GM21786 (cell line): ENCODE measurements around the gene MEGF9.
"Not testable (repeated sequence)": the region's sequence is repeated elsewhere in the genome, so short reads cannot be mapped to it uniquely, and the experiment has no call there.

ENCODE experiments used
- ATAC-seq: cut with Tn5 transposase; IDR thresholded peaks from one replicate; pipeline ENCODE4 v1.9.1; 2021; ENCODE audit not compliant: unreplicated experiment

MEGF9 gene

DNA sequence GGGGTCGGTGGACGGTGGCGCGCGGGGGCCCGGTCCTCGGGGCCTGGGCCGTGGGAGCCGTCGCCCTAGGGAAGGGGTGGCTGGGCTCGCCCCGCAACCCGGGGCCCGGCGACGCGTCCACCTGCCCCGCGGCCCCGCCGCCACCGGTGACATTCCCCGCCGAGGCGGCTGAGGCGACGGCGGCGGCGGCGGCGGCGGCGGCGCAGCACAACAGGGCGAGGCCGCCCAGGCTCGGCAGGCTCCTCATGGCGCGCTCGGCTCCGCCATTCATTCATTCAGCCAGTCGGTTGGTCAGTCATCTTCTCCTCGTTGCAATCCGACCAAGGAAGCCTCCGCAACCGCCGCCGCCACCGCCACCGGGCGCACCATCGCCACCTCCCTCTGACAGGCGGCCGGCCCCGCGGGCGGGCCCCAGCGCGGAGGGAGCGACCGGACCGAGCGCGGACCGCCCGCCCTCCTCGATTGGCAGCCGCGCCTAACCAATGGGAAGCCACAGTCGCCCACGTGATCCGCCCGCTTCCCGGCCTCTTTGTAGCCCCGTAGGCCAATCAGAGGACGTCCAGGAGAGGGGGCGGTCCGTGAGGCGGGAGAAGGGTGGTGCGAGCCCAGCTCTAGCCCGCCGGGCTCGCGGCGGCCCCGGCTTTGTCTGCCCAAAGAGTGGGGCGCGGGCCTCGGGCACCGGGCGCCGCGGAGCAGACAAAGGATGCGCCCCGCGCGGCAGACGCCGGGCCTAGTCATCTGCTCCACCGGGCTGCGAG lies at the start of gene MEGF9:
TSS of gene MEGF9 (minus strand) at position 383 of the 758 bp plus-strand sequence. CDS start at position 271, 112 bp downstream.
- ATAC-seq = peak; percentile 93

DNA sequence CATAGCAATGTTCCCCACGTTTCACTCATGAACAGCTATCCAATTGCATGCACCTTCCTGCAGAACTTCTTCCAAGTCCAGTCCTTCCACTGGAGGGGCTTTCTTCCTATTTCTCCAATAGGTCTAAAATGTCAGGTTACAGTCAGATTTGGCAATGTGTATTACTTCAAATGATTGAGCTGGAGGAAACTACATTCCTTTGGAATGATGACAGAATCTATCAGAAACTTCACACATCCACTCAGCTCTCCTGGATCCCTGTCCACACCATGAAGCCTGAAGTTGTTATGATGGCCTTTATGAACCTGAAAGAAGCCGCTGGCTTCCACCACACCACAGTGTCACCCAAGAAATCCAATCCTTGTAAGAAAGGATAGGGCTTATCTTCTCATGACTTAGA lies 46.7 kb upstream of the MEGF9 start:
- ATAC-seq = no peak

DNA sequence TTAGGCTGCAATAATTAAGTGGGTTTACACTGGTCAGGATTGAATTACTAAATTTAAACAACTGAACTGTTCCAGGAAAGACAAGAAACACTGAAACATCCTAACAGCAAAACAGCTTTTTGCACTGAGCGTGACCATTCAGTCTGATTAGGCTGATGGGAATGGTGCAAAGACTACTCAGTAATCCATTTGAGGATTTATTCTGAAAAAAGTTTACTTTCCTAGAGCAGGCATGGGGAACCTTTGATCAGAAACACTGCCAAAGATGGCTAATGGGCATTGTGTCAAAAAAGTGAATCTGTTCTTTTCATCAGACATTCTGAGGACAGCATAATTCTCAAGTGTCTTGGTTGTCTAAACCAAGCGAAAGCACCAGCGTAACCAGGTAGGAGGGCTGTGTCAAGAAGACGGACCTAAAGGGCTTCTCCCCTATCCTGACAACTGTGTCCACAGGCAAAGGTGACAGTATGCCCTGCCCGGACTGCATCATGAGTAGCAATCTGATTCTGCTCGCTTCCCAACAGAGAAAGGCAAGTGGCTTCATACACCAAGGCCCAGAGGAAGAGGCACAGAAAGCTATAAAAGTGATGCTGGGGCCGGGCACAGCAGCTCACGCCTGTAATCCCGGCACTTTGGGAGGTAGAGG lies 45.6 kb upstream of the MEGF9 start:
- no peak for ATAC-seq

DNA sequence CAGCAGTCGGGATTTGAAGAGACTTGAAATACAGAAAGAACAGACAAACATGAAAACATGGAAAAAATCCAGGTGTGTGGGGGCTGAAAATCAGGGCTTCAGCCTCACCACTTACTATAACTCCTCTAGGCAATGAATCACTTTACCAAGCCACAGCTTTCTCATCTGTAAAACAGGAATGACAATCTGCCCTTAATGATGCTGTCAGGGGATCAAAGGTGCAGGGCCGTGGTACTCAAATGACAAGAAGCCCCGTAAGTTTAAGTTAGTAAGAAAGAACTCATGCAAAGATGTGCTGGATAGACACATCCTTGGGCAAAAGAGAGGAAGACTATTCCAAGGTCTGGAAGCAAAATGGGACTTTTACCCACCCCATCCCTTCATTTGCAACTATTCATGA lies 44.3 kb upstream of the MEGF9 start:
- ATAC-seq = no peak

DNA sequence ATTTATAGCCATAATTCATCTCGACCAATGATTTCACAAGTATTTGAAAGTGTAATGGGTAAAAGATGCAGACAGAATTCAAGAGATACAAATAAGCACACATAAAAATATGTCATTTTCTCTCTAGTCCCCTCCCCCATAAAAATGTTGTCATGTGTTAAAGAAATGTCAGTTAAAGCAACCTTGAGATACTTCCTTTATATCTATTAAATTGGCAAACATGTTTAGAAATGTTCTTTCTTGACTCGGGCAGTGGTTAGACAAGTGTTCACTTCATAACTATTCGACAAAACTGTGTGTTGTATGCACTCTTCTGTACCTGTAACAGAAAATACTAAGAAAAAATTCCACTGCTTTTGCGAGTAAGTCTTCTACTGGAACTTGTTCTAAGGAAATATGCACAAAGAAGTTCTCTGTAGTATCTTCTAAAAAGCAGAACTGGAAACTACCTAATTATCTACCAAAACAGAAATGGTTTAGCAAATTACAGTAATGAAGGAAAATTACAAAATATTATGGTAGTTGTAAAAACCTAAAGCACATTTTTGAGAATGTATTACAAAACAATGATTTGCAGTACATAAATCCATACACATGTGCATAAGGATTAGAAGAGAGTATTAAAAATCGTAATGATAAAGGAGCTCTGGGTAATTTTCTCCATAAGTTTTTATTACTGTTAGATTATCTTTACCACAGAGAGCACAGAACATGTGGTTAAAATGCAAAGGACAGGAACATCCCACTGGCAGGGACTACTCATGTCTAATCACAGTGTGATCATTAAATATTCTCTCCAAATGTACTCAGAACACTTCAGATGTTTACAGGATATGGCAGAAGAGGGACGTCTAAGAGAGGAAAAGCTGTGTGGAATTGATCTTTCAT lies 43.0 kb upstream of the MEGF9 start:
- no peak for ATAC-seq

DNA sequence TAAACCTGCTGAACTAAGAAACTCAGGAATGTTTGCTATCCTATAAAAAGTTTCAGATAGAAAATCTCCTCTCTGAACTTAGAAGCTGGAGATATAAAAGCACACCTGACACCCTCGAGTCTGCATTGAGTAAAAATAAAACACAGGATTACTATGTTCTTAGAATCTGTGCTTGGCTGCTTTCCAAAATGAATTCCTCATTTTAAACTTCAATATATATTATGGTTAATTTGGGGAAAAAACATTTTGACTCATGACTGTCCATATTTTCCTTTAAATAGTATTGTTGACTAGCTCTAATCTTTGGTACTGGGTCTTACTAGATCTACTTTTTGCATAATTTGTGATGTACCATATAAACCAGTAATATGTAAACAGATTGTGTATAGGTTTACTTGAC lies 42.3 kb upstream of the MEGF9 start:
- no peak for ATAC-seq

DNA sequence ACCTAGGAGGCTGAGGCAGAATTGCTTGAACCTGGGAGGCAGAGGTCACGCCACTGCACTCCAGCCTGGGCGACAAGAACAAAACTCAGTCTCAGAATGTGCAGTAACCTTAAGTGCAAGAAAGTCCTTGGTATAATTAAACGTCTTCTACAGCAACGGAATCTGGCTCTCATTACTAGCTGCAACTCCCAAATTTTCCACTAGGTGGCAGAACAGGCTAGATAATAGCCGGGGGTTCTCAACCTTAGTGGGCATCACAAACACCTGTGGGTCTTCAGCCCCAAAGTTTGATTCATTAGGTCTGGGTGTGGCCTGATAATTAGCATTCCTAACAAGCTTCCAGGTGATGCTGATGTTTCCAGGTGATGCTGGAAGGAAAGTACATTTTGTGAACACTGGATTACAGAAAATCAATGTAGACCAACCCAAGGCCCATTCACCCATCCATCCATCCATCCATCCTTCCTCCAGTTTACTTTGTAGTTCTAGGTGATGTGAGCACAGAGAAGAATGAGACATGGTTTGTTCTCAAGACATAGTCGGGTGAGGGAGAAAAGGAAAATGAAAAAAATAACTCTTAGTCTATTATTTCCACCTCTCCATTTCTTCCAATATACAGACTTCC lies 41.7 kb upstream of the MEGF9 start:
- no peak for ATAC-seq

DNA sequence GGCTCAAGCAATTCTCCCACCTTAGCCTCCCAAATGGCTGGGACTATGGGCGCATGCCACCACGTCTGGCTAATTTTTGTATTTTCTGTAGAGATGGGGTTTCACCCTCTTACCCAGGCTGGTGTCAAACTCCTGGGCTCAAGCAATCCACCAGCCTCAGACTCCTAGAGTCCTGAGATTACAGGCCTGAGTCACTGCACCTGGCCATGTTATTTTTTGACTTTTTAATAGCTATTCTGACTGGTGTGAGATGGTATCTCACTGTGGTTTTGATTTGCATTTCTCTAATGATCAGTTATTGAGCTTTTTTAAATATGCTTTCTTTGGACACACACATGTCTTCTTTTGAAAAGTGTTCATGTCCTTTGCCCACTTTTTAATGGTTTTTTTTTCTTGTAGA lies 40.8 kb upstream of the MEGF9 start:
- ATAC-seq = peak; percentile 48

DNA sequence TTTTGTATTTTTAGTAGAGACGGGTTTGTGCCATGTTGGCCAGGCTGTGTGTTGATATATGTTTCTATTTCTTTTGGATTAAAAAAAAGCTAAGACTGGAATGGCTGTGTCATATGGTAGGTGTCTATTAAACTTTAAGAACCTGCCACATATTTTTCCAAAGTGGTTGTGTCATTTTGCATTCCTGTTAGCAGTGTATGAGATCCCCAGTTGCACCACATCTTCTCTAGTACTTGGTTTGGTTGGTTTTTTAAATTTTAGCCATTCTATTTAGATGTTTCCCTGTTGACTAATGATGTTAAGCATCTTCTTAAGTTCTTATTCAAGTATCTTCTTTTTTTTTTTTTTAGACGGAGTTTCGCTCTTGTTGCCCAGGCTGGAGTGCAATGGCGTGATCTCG lies 36.2 kb upstream of the MEGF9 start:
- ATAC-seq = no peak

DNA sequence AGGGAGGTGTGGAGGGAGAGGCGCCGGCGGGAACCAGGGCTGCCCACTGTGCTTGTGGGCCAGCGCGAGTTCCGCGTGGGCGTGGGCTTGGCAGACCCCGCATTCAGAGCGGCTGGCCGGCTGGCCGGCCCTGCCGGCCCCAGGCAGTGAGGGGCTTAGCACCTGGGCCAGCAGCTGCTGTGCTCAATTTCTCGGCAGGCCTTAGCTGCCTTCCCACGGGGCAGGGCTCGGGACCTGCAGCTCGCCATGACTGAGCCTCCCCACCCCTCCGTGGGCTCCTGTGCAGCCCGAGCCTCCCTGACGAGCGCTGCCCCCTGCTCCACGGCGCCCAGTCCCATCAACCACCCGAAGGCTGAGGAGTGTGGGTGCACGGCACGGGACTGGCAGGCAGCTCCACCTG lies 32.1 kb upstream of the MEGF9 start:
- ATAC-seq = not testable (repeated sequence)

DNA sequence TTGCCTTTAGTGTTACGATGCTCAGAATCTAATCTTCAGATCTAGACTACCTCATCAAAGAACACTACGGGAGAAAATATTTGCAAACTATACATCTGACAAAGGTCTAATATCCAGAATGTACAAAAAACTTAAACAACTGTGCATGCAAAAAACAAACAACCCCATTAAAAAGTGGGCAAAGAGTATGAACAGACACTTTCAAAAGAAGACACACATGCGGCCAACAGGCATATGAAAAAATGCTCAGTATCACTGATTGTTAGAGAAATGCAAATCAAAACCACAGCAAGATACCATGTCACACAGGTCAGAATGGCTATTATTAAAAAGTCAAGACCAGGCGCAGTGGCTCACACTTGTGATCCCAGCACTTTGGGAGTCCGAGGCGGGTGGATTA lies 31.0 kb upstream of the MEGF9 start:
- ATAC-seq = no peak

DNA sequence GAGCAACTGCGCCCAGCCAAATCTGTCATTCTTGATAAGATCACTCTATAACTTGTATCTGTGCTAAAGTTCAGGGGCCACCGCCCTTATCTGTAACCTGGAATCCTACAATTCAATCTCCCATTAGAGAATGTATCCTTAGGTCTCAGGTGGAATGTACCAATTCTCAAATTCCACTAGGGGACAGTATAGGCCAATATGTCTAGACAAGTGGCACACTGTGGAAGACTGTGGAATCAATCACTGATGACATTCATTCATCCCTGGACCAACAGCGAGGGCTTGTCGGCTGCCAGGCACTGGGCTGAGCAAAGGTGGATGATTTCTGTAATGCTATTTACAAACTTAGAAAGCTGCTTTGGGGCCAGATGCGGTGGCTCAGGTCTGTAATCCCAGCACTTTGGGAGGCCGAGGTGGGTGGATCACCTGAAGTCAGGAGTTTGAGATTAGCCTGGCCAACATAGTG lies 28.7 kb upstream of the MEGF9 start:
- no peak for ATAC-seq

DNA sequence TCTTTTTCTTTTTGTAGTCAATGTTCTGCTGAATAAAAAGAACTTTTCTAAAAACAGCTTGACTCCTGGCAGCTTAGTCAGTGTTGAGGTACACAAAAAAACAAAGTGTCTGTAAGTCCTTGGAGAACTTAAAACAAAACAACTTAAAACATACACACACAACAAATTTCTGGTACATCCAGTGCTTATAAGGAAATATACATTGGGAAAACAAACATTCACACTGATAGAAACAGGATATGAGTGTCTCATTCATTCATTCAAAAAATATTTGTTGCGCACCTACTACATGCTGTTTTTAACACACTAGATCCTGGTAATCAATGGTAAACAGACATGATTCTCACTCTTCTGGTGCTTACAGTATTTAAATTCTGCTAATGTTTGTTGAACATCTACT lies 27.4 kb upstream of the MEGF9 start:
- no peak for ATAC-seq

DNA sequence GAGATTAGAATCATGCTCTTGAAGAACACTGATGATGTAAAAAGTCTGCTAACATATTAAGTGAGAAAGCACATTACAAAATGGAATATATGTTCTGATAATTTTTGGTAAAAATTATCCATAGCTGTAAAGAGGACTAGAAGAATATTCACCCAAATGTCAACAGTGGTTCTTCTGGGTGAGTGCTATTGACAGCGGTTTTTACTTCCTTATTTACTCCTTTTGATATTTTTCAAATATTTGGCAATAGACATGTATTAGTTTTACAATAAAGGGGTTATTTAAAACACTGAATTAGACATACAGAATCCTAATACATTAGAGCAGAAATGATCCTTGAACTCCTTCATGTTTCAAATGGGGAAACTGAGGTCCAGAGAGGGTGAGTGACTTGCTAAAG lies 26.9 kb upstream of the MEGF9 start:
- no peak for ATAC-seq

DNA sequence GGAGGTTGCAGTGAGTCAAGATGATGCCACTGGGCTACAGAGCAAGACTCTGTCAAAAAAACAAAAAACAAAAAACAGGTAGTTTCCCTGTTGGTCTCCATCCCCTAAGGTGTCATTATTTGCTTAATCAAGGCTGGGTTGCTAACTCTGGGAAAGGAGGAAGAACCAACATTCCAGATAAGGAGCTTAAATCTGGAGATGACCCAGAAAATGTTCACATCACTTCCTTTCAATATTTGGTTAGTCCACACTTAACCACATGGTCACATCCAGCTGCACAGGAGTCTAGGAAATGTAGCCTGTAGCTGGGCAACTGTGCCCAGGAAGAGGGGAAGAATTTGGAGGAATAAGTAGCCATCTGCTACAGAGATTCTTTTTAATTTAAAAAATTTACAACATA lies 25.9 kb upstream of the MEGF9 start:
- ATAC-seq = no peak

DNA sequence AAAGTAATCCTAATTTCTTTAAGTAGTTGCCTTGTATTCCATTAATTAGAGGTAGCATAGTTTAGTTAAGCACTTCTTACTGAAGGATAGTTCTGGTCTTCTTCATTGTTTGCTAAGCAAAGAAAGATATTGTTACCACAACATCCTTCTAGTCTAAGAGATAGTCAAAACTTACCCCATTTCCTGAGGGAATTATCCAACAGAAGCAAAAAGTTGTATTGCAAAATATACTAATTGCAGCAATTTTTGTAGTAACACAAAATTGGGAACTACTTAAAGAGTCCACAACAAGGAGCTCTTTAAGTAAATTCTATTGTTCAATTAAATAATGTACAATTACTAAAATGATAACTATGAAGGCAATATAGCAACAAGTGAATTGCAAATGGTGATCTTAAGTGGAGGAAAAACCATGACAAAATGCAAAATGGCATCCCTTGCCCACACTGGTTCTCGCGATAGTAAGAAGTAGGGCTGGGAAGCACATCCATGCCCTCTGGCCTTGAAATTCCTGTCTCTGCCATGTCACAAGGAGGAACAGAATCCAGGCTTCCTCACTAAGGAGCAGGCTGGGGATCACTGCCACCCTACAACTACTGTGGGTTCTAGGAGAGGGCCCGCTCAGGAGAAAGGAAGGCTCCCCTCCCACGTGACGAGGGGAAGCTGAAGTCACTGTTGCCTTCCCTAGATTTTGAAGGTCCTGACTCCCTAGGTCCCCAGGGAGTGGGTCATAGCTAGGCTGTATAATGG lies 23.3 kb upstream of the MEGF9 start:
- ATAC-seq = no peak

DNA sequence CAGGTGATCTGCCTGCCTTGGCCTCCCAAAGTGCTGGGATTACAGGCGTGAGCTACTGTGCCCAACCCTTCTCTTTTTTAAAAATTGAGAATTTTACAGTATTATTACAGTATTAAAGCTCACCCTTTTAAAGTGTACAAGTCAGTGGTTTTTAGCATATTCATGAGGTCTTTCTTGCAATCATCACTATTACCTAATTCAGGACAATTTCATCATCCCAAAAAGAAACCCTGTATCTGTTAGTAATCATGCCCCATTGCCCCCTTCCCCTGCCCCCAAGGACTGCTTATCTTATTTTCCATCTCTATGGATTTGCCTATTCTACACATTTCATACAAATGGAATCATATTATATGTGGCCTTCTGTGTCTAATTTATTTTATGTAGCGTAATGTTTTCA lies 22.6 kb upstream of the MEGF9 start:
- ATAC-seq = no peak

DNA sequence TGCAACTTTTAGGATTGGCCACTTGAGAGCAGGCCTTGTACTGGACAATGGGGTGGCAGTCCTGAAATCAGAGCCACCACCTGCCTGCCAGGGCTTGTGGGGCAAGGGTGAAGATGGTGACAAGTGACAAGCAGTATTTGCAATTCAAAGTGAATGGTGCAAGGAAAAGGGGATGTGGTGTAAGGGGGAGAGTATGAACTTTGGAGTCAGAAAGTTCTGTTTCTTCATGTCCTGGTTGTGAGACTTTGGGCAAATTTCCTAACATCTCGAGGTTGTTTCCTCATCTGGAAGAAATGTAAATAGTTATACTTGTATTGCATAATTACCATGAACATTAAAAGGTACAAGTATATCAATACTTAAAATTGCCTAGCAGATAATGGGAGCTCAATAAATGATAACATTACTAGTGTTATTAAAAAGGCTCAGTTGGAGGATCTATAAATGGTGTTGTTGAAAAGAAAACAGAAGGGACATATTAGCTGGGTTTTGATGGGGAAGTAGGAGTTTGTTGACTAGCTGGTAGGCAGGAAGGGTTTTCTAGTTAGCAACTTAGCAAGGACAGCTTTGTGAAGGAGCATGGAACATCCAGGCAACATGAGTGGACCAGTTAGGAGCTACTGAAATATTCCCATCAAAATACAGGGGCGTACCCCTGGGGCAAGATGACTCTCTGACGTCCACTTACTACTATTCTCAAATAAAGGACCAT lies 21.3 kb upstream of the MEGF9 start:
- ATAC-seq = no peak

DNA sequence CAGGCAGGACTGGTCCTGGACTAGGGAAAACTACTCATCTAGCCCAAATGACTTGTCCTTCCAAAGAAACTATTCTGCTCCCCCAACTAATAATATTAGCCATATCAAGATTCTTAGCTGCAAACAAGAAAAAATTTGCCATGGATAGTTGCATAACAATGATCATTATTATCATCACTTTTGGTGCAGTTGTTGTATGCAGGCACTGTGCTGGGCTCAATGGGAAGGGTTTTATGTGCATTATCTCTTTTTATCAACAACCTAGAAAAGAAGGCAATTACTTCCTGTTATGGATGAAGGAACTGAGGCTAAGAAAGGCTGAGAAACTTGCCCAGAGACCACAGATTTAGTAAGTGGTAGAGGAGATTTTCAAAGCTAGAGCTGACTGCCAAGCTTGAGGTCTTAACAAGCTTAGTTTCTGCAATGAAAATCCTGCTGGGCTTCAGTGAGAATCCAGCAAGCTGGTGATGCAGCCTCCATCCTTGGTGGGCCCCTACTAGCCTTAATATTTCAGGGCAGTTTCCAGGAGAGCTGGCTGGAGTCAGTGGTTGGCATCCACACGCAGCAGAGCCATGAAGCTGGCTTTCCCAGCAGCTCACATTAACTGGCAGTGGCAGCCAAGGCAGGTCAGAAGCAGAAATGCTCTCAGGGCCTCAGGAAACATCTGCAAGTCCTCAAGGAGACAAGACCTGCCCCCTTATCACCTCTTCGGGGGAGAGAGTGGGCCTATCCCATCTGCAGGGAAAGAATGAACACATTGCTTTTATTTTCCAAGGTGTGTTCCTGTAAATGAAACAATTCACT lies 20.5 kb upstream of the MEGF9 start:
- no peak for ATAC-seq
